HFFc6 (cell line): Measurements from ENCODE around the gene CRYBB3. TPM values are rescaled to one million over a fixed set of nuclear protein-coding genes. Genes with fewer than 3 reads are reported as not detected.
"Not testable (repeated sequence)": the region's sequence is repeated elsewhere in the genome, so short reads cannot be mapped to it uniquely, and the experiment has no call there.

Experiments used
- DNase-seq: peaks from one replicate; pipeline ENCODE4 v3.0.0-alpha.2; 2018
- H3K27ac Mint-ChIP-seq: 2 replicates; pipeline ENCODE4 v1.8.0; 2020; ENCODE audit warnings: mild to moderate bottlenecking, mixed read lengths
- H3K27me3 Mint-ChIP-seq: 2 replicates; pipeline ENCODE4 v1.8.0; 2021; ENCODE audit warnings: mild to moderate bottlenecking, moderate library complexity, mixed read lengths; ENCODE audit not compliant: insufficient read depth
- H3K36me3 Mint-ChIP-seq: 2 replicates; pipeline ENCODE4 v1.8.0; 2021; ENCODE audit warnings: low read depth, mixed read lengths
- H3K4me1 Mint-ChIP-seq: 2 replicates; pipeline ENCODE4 v1.8.0; 2020; ENCODE audit warnings: low read depth, mixed read lengths
- H3K4me3 Mint-ChIP-seq: 2 replicates; pipeline ENCODE4 v1.8.0; 2020; ENCODE audit warnings: mild to moderate bottlenecking, moderate library complexity, mixed read lengths
- H3K9me3 Mint-ChIP-seq: 2 replicates; pipeline ENCODE4 v1.8.0; 2020; ENCODE audit warnings: mild to moderate bottlenecking, mixed read lengths
- CTCF ChIP-seq: fragments of 200-600 bp; sonication (generic); IDR thresholded peaks from 2 replicates; pipeline ENCODE4 v1.5.0; 2021; ENCODE audit warnings: antibody characterized with exemption, mild to moderate bottlenecking
- total RNA-seq, 6 experiments: library from RNA; stranded (reverse); fragmentation: NEBNext Ultra II Directional; extraction: Animal tissue kit (Norgen Biotek cat#: 25700); gene quantifications; 2 replicates in 1 of 6; 3 replicates in 5 of 6; pipeline ENCODE4 v1.2.3, GENCODE V29; 2021

Gene CRYBB3
- total RNA-seq, 6 experiments from 2014 or later, result not detected

DNA sequence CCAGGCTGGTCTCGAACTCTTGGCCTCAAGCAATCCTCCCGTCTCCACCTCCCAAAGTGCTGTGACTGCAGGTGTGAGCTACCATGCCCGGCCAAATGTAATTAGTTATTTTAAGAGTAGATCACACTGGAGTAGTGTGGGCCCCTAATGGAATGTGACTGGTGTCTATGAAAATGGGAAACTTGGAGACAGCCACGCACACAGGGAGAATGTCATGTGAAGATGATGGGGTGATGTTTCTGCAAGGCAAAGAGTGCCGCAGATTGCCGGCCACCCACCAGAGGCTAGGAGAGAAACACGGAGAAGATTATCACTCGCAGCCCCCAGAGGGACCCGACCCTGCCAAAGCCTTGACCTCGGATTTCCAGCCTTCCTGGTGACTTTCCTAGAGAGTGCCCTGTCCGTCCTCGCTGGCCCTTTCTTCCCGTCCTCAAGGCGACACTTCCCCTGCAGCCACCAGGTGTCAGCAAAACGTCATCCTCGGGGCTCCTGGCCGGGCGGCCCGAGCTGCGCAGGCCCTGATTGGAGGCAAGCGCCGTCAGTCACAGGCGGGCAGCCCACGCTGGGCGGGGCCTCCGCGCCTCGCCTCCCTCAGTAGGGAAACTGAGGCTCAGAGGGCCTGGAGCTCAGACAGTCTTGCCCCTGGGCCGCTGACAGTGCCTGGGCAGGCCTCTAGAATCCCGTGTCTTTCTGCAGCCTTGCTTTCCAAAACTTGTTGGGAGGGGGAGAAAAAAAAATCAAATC, 36.1 kb downstream of the CRYBB3 start:
- H3K27me3 Mint-ChIP-seq, result peaks cover 6% of the 10 kb centered on the region; the same call in 1 of the 2 replicates
- no peak overlapping the region for H3K4me3 Mint-ChIP-seq
- peaks cover 4% of the 10 kb centered on the region; the same call in 1 of the 2 replicates for H3K4me1 Mint-ChIP-seq
- DNase-seq, result peak; percentile 64
- TF ChIP-seq CTCF, result peak; percentile 77
- no peaks in the 10 kb centered on the region for H3K36me3 Mint-ChIP-seq
- peaks cover under 1% of the 10 kb centered on the region; the same call in 1 of the 2 replicates for H3K9me3 Mint-ChIP-seq
- no peak overlapping the region for H3K27ac Mint-ChIP-seq

- no peak overlapping the region for H3K4me3 Mint-ChIP-seq
- peaks cover 6% of the 10 kb centered on the region; the same call in 1 of the 2 replicates for H3K27me3 Mint-ChIP-seq
- H3K9me3 Mint-ChIP-seq, result peaks cover 5% of the 10 kb centered on the region; the same call in 1 of the 2 replicates
- H3K27ac Mint-ChIP-seq, result no peak overlapping the region
- H3K36me3 Mint-ChIP-seq, result no peaks in the 10 kb centered on the region
- H3K4me1 Mint-ChIP-seq, result peaks cover 4% of the 10 kb centered on the region; the same call in 1 of the 2 replicates
- no peak for TF ChIP-seq CTCF
- DNase-seq, result no peak
These were observed 36.8 kb downstream of the CRYBB3 start for GRCh38 chr22:25236417-25236816.

GRCh38 chr22:25237503-25237902, 37.8 kb downstream of the CRYBB3 start:
- H3K36me3 Mint-ChIP-seq, result no peaks in the 10 kb centered on the region
- no peak overlapping the region for H3K4me3 Mint-ChIP-seq
- H3K4me1 Mint-ChIP-seq, result peaks cover 4% of the 10 kb centered on the region; the same call in 1 of the 2 replicates
- no peak for DNase-seq
- no peak for TF ChIP-seq CTCF
- peaks cover 5% of the 10 kb centered on the region; the same call in 1 of the 2 replicates for H3K9me3 Mint-ChIP-seq
- no peak overlapping the region for H3K27ac Mint-ChIP-seq
- H3K27me3 Mint-ChIP-seq, result peaks cover 4% of the 10 kb centered on the region; the same call in 1 of the 2 replicates

GRCh38 chr22:25238058-25238457, 38.4 kb downstream of the CRYBB3 start:
- H3K36me3 Mint-ChIP-seq, H3K27ac Mint-ChIP-seq, DNase-seq, H3K4me1 Mint-ChIP-seq, H3K9me3 Mint-ChIP-seq, H3K4me3 Mint-ChIP-seq, H3K27me3 Mint-ChIP-seq: not testable (repeated sequence)

GRCh38 chr22:25255169-25255568, 55.5 kb downstream of the CRYBB3 start:
- H3K9me3 Mint-ChIP-seq, DNase-seq, H3K27ac Mint-ChIP-seq, H3K27me3 Mint-ChIP-seq, H3K4me1 Mint-ChIP-seq, H3K4me3 Mint-ChIP-seq, H3K36me3 Mint-ChIP-seq: not testable (repeated sequence)

Other genes with a start within 250 kb of the CRYBB3 start
- gene KIAA1671, start 247.1 kb upstream of the CRYBB3 start, total RNA-seq, result 1 to 10 TPM; 1.3 to 5.0 (median 1.6) TPM
- under 1 TPM in 4 of 6 experiments, not detected in 2; 0.28 to 0.51 (median 0.39) TPM for gene CRYBB2, start 19.8 kb downstream of the CRYBB3 start, total RNA-seq